HG03095 (cell line): ENCODE data around the gene RNF220.

Experiments
- ATAC-seq: cut with Tn5 transposase; IDR thresholded peaks from one replicate; pipeline ENCODE4 v1.9.1; 2021; ENCODE audit warnings: moderate library complexity; ENCODE audit not compliant: unreplicated experiment

RNF220 gene

DNA sequence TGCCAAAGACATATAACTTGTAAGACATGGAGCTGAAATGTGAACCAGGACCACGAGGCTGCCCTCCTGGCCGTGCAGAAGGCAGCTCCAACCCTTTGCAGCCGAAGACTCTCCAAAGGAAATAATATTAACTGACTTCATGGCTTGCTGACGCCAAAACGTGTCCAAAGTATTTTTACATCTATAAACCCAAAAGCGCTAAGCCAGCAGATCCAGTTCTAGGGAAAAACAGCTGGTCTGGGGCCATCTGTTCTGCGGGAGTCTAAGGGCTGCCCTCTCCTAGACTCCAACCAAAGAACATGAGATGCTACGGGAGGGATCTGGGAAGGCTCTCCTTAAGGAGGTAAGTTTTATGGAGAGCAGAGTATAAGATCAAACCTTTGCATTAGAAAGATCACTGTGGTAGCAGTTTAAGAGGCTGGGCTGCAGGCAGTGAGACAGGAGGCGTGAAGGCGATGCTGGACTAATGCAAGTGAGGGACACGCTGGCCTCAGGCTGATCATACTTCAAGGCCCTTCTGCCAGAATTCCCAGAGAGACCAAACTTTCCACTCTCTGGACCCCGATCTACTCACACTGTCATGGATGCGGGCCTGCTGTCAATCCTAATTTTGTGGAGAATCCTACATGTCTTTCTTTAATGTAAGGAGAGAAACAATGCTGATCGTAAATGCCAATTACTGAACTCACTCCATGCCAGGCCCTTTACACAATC is 268.1 kb downstream of the RNF220 start:
- ATAC-seq: no peak

DNA sequence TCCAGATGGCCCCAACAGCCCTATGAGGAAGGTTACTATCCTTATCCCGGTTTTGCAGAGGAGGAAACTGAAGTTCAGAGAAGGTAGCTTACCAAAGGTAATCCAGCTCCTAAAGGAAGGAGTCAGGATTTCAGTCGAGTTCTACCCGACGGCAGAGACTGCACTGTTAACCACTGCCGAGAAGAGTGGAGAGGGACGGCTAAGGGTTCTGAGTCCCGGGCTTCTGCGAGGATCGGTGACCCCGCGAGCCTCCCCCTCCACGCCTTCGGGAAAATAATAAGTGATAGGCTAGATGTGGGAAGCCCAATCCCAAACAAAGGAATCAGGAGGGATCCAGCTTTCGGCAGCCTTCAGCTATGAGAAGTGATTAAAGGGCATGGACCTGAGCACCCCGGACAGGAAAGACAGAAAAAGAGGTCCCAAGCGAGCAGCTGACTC is 268.6 kb downstream of the RNF220 start:
- ATAC-seq: peak; percentile 2

DNA sequence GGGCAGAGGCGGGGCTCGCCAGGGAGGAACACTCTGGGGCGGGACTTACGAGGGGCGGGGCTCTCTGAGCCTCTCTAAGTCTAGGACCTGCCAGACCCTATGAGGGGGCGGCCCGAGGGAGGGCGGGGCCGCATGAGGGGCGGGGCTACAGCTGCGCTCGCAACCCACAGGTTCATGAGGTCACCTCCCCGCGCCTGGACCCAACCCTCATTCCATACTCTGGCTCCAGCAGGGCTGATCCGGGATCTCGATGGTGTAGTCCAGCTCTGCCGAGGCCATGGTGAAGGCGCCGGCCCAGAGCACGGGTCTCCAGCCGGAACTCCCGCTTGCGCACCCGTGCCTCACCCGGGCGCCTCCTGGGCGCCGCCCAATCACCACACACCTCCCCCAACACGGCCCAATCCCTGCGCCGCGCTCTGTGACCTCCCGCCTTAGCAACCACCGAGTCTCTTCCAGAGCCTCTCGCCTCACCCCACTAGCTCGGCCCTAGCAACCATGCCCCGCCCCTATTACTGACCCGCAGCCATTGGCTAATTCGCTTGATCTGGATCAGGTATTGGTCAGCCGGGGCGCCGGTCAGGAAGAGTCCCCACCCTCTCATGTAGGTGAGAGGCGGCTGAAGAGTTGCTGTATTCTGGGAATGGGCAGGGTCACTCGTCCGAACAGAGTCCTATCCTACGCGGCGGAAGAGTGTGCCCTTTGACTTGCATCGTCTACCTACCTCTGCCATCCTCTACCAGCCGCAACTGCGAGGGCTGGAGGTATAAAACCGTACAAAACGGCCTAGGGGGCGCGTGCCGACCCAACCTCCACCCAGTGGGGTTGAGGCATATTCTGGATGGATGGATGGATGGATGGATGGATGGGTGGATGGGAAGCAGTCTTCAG is 269.3 kb downstream of the RNF220 start, which contains the start of the genes ARMH1 and TMEM53:
ARMH1 (plus strand) TSS at position 602 of the 888 bp plus-strand sequence. CDS start 14,984 bp downstream, outside the sequence.
TMEM53 (minus strand) TSS at position 369 of the 888 bp plus-strand sequence; CDS start at position 279, 90 bp downstream.
- peak; percentile 86 for ATAC-seq

DNA sequence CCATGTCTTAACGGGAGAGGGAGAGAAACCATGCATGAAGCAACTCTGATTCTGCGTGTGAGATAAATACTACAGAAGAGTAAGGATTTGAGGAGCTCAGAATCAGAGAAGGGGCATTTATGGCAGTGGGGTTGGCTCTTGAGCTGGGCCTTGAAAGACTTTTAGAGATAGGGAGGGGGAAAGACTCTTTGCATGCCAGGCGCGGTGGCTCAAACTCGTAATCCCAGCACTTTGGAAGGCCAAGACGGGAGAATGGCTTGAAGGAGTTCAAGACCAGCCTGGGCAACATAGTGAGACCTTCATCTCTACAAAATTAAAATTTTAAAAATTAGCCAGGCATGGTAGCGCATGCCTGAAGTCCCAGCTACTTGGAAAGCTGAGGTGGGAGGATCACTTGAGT is 270.1 kb downstream of the RNF220 start:
- no peak for ATAC-seq

DNA sequence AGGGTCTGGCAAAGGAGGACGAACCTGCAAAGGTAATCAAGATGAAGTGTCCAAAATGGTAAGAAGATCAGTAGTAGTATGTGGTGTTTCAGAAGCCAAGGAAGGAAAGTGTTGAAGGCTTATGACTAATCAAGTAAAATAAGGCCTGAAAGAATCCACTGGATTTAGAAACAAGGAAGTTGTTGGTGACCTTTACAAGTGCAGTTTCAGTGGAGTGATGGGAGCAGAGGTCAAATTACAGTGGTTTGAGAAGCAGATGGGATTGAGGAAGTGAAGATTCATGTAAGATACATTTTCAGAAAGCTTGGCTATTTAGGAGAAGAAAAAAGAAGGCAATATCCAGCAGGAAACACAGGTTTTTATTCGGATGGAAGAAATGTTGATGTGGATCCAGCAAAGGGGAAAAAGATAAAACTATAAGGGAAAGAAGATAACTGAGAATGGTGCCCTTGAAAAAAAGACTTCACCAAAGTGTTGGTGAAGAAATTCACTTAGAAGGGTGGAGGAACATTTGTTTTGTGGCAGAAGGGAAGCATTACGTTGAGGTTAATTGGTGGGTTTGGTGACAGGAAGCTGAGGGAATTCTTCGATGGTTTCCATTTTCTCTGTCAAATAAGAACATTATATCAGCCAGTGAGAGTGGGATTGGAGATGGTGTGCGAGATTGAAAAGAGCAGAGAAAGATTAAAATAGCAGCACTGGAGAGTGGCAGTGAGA is 271.6 kb downstream of the RNF220 start:
- no peak for ATAC-seq

DNA sequence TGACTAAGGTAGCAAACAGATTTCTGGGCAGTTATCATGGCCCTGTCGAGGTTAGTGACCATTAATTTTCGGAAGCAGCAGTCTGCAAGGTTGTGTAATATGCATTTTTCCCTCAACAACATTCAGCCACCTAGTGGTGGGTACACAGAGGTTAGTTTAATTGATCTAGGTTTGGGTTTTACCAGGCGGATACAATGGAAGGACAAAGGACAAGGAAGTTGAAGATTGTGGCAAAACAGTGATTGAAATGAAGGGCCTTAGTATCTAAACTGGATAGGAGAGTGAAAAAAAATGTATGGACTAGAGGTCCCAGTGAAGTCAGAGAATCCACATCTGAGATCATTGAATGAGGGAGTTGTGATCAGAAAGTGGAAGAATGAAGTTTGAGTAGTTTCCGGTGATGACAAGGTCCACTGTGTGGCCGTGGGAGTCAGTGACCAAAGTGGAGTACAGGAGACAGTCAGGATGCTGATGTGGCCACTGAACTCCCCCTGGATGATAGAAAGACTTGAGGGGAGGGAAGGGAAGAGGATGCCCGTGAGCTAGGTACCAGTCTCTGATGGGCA is 272.2 kb downstream of the RNF220 start:
- ATAC-seq: no peak

DNA sequence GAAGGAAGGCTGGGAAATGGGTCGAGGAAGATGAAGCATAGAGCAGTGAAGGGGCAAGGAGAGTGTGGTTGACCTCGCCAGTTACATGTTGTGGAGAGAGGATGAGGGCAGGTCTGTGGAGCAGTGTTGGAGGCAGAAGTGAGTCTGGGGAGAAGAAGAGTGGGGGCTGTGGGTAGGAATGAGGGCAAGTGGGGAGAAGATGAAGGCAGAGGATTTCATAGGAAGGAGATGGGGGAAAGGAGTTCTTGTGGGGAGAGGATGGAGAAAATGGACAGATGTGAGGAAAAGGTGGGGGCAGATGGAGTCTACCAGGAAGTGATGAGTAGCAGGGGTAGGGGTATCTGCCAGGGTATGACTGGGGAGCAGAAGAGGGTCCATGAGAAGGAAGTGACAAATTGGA is 273.1 kb downstream of the RNF220 start:
- no peak for ATAC-seq

DNA sequence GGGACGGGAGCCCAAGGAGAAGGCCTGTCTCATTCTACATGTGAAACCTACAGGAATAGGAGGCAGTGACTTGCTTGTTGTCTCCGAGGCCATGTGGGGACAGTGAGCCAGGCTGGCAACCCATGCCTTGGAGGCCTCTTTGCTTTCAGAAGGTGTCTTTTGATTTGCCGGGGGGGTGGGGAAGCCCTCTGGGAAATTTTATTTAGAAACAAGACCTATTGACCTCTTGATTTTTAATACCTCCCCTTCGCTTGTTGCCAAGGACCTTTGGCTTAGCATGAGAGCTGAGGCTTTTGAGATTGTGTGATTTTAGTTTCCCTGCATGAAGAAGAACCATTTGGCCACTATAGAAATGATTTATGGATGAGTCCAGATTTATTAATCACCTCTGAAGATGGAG is 273.6 kb downstream of the RNF220 start:
- no peak for ATAC-seq

DNA sequence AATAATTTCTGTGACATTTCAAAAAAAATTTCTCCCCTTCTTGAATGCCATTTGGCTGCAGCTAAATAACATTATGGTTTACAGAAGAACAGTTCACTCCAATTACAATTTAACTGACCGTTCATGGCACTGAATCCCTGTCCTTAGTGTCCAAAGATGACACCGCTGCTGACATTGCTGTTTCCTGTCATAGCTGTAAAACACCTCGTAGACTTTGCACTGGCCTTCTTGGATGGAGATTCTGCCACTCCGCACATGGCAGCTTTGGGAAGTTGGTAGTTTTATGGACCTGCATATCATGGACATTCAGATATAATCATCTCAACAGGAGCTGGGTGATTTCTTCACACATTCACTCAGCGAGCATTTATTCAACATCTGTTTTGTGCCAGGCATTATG is 274.4 kb downstream of the RNF220 start:
- no peak for ATAC-seq

DNA sequence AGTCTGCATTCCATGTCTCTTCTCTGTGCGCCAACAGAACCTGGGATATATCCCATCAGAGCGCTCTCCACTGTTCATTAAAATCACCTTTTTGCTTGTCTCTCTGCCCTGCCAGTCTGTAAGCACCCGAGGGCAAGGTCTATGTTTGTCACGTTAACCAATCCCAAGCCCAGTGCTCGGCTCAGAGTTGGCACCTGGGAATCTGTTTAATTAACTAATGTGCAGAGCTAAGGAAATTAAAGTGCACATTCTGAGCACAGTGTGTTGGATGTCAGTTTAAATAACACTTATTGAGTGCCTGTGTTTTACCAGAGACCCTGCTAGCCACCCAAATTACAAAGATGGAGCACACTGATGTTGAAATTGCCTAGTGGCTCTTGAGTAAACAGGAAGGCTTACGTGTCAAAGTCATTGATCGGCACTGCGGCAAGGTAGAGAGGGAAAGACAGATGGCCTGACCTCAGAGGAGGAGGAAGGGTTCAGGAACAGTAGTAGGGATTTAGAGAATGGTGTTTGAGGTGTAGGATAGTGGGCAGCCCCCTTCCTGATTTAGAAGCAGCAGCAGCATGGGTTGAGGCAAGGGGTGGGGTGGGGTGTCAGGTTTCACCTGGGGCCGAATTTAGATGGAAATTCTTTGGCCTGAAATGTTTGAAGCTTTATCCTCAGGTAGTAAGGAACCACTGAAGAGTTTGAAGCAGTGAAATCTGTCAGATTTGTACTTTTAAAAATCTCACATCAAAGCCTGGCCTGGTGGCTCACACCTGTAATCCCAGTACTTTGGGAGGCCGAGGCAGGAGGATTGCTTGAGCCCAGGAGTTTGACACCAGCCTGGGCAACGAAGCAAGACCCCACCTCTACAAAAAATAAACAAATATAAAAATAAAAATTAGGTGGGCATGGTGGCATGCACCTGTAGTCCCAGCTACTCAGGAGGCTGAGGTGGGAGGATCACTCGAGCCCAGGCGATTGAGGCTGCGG is 277.1 kb downstream of the RNF220 start:
- ATAC-seq: no peak

DNA sequence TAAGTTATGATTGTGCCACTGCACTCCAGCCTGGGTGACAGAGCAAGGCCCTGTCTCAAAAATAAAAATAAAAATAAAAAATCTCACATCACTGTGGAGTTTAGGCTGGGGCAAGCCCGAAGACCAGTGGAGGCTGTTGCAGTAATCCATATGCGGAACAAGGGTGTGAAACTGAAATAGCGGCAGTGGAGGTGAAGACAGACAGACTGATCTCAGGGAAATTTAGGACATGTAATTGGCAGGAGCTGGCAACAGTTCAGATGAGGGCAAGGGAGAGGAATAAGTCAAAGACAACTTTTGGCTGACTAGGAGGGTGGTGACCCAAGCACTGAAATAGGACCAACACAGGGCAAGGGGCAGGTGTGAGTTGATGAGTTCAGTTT is 277.8 kb downstream of the RNF220 start:
- no peak for ATAC-seq

DNA sequence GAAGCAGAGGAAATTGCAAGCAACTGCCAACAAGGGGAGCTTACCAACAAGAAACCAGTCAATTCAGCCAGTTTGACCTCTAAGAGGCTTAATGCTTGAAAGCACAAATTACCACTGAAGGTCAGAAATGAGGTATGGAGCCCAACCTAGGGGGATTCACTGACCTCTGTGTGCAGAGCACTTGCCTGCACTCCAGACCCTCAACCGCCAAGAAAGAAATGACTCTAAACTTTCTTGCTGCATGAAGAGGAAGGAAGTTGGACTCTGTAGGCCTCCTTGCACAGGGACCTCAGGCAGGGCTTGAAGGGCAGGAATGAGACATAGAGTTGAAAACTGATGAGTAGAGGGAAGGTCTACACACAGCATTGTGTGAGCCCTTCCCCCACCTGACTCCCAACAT is 279.5 kb downstream of the RNF220 start:
- peak; percentile 80 for ATAC-seq

DNA sequence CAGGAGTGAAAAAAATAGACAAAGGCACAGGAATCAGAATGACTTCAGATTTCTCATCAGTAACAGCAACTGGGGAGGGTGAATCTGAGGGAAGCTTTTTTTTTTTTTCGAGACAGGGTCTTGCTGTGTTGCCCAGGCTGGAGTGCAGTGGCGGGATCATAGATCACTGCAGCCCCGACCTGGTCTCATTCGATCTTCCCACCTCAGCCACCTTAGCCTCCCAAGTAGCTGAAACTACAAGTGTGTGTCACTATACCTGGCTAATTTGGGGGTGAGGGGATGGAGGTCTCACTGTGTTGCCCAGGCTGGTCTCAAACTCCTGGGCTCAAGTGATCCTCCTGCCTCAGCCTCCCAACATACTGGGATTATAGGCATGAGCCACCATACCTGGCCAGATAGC is 280.2 kb downstream of the RNF220 start:
- no peak for ATAC-seq

DNA sequence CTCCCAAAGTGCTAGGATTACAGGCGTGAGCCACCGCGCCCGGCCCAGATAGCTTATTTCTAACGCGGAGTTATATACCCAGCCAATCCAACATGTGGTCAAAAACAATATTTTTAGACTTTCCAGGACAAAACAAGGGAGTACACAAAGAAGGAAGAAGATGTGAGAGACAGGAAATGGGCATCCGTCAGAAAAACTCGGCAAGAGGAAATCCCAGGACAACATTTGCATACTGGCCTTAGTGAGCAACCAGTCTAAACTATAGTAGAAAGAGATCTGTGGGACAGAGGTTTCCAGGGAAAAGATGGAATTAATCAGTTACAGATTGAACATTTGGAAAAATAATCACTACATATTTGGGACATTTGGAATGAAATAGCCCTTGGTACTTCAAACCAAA is 280.8 kb downstream of the RNF220 start:
- no peak for ATAC-seq

DNA sequence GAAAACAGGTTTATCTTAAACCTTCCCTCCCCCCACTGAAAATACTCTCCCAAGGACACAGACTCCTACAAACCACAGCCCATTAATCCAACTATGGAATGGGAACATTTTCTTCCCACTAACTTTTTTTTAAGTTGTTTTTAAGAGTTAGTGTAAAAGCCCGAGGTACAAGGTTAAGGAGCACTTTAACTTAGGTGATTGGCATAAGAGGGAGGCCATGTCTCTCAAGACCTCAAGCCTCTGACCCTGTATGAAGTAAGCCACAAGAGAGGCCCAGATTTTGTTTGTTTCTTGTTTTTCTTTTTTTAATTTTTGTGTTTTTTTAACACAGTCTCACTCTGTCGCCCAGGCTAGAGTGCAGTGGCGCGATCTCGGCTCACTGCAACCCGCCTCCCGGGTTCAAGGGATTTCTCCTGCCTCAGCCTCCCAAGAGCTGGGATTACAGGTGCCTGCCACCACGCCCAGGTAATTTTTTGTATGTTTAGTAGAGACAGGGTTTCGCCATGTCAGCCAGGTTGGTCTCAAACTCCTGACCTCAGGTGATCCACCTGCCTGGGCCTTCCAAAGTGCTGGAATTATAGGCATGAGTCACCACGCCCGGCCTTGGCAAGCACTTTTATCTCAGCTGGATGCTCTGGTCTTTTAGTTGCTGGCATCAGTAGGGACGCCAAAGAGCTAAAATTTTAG is 283.8 kb downstream of the RNF220 start:
- ATAC-seq: no peak

DNA sequence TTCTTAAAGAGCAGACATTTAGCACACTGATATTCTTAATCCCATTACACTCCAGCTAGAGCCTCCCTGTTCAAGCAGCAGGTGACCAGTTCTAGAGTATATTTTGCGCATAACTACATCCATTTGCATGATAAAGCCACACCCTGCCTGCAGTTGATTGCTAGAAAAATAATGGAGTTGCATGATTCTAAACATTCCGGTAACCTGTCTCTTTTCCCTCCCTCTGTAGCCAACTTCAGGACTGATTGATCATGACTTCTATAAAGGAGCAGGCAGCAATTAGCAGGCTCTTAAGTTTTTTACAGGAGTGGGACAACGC is 284.4 kb downstream of the RNF220 start:
- ATAC-seq: no peak

DNA sequence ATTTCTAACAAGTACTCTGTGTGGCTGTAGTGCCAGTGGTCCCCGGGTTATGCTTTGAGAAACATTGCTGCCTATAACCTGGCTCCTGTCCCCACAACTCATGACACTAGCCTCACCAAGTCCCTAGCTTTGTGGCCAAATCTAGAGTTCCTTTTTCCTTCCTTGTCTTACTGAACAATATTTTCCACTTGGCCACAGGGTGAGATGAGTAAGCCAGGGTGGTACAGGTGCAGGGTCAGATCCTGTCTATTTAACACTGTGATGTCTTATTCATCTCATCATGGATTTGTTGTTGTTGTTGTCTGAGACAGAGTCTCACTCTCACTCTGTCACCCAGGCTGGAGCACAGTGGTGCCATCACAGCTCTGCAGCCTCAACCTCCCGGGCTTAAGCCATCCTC is 288.1 kb downstream of the RNF220 start:
- no peak for ATAC-seq

DNA sequence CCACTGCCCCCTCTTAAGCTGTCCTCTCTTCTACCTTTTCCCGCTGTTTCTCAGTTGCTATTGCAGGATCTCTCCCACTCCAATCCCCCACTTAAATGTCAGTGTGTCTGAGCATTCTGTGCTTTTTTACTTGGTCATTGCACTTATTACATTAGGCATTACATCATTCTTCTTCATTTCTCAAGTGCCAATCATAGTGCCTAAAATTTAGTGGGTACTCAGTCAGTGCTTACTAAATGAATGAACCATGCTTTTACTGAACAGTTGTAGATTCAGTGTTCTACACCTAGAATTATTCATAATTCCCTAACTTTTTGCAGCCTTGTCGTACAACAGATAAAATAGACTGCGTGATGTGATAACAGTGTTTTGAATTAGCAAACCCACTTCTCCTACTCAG is 288.8 kb downstream of the RNF220 start:
- ATAC-seq: no peak

DNA sequence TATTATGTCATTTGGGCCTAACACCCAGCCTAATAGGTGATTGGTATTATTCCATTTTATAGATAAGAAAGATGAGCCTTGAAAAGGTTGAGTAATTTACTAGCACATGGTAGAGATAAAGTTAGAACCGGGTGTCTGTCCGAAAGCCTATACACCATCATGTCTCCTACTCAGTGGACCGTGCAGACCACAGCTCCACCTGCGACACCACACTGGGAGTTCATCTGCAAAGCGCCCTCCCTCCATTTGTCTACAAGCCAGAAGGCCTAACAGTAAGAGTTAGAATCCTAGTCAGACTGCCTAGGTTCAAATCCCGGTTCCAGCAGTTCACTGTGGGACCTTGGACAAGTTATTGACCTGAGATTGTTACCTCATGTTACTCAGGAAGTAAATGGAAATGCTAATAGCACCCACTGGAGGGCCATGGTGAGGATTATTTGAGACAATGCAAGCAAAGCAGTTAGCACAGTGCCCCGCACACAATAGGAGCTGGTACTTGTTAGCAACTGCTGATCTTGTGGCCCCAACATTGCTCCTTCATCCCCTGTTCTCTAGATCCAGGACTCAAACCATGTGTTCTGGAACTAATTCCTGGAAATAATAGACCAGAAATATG is 289.9 kb downstream of the RNF220 start:
- peak; percentile 70 for ATAC-seq
